H9 (cell line): ENCODE data around the gene OPRL1. TPM values are rescaled to one million over a fixed set of nuclear protein-coding genes. Genes with fewer than 3 reads are reported as not detected.

ENCODE experiments used
- DNase-seq: peaks from one replicate; pipeline ENCODE4 v3.0.0-alpha.2; 2017
- H2AFZ ChIP-seq: one replicate; pipeline ENCODE4 v1.6.1; 2013; ENCODE audit warnings: mild to moderate bottlenecking, low read length, control low read depth, moderate library complexity
- H2AK5ac ChIP-seq: 2 replicates; pipeline ENCODE4 v1.6.1; 2013; ENCODE audit warnings: low read length, control low read depth, mixed read lengths; ENCODE audit not compliant: insufficient read length
- H2BK120ac ChIP-seq: one replicate; pipeline ENCODE4 v1.6.1; 2013; ENCODE audit warnings: low read depth, mild to moderate bottlenecking, low read length, control low read depth, inconsistent platforms; ENCODE audit not compliant: poor library complexity, severe bottlenecking
- H2BK12ac ChIP-seq: 2 replicates; pipeline ENCODE4 v1.6.1; 2013; ENCODE audit warnings: low read length, control low read depth, mixed read lengths, low read depth; ENCODE audit not compliant: insufficient read length
- H2BK15ac ChIP-seq: 2 replicates; pipeline ENCODE4 v1.6.1; 2013; ENCODE audit warnings: low read depth, low read length, control low read depth
- H2BK20ac ChIP-seq: one replicate; pipeline ENCODE4 v1.6.1; 2013; ENCODE audit warnings: low read depth, mild to moderate bottlenecking, low read length, control low read depth, inconsistent platforms; ENCODE audit not compliant: poor library complexity, severe bottlenecking
- H2BK5ac ChIP-seq: 2 replicates; pipeline ENCODE4 v1.6.1; 2013; ENCODE audit warnings: low read length, control low read depth, mixed read lengths; ENCODE audit not compliant: insufficient read length
- H3K14ac ChIP-seq: 2 replicates; pipeline ENCODE4 v1.6.1; 2013; ENCODE audit warnings: low read length, control low read depth; ENCODE audit not compliant: insufficient read depth
- H3K18ac ChIP-seq: 2 replicates; pipeline ENCODE4 v1.6.1; 2013; ENCODE audit warnings: low read depth, mild to moderate bottlenecking, mixed read lengths, low read length, control low read depth; ENCODE audit not compliant: insufficient read length
- H3K23ac ChIP-seq: 2 replicates; pipeline ENCODE4 v1.6.1; 2013; ENCODE audit warnings: low read length, control low read depth, mixed read lengths, low read depth; ENCODE audit not compliant: insufficient read length
- H3K23me2 ChIP-seq: 2 replicates; pipeline ENCODE4 v1.6.1; 2013; ENCODE audit warnings: low read depth, mild to moderate bottlenecking, mixed read lengths, low read length, control low read depth; ENCODE audit not compliant: insufficient read length, poor library complexity, severe bottlenecking
- H3K27ac ChIP-seq: 2 replicates; pipeline ENCODE4 v1.5.1; 2013; ENCODE audit warnings: low read length, control low read depth, mixed read lengths, low read depth; ENCODE audit not compliant: insufficient read length
- H3K27me3 ChIP-seq: 2 replicates; pipeline ENCODE4 v1.6.1; 2013; ENCODE audit warnings: low read length, control low read depth, inconsistent platforms; ENCODE audit not compliant: insufficient read depth
- H3K4ac ChIP-seq: 2 replicates; pipeline ENCODE4 v1.6.1; 2013; ENCODE audit warnings: low read depth, mild to moderate bottlenecking, control low read depth, inconsistent platforms, low read length, moderate library complexity
- H3K4me1 ChIP-seq: 2 replicates; pipeline ENCODE4 v1.6.1; 2013; ENCODE audit warnings: low read length, control low read depth, inconsistent platforms; ENCODE audit not compliant: insufficient read depth
- H3K4me2 ChIP-seq: 2 replicates; pipeline ENCODE4 v1.6.1; 2013; ENCODE audit warnings: low read length, control low read depth, mixed read lengths; ENCODE audit not compliant: insufficient read length, insufficient read depth
- H3K56ac ChIP-seq: 2 replicates; pipeline ENCODE4 v1.6.1; 2013; ENCODE audit warnings: low read depth, mild to moderate bottlenecking, mixed read lengths, low read length, control low read depth; ENCODE audit not compliant: insufficient read length
- H3K79me1 ChIP-seq: 2 replicates; pipeline ENCODE4 v1.6.1; 2013; ENCODE audit warnings: low read depth, mild to moderate bottlenecking, moderate library complexity, low read length, control low read depth, inconsistent platforms; ENCODE audit not compliant: insufficient read depth, poor library complexity, severe bottlenecking
- H3K79me2 ChIP-seq: 2 replicates; pipeline ENCODE4 v1.6.1; 2013; ENCODE audit warnings: low read length, control low read depth, inconsistent platforms; ENCODE audit not compliant: insufficient read depth
- H3K9ac ChIP-seq: 2 replicates; pipeline ENCODE4 v1.6.1; 2013; ENCODE audit warnings: low read length, control low read depth, mixed read lengths; ENCODE audit not compliant: insufficient read length; ENCODE audit errors: extremely low read depth
- H3K9me3 ChIP-seq: one replicate; pipeline ENCODE4 v1.6.1; 2013; ENCODE audit warnings: low read depth, low read length, inconsistent platforms; ENCODE audit not compliant: control insufficient read depth
- H3T11ph ChIP-seq: one replicate; pipeline ENCODE4 v1.6.1; 2013; ENCODE audit warnings: mild to moderate bottlenecking, low read length, control low read depth, inconsistent platforms
- H4K20me1 ChIP-seq: one replicate; pipeline ENCODE4 v1.6.1; 2013; ENCODE audit not compliant: control insufficient read depth, insufficient read length, insufficient read depth
- H4K5ac ChIP-seq: 2 replicates; pipeline ENCODE4 v1.6.1; 2013; ENCODE audit warnings: low read depth, mild to moderate bottlenecking, mixed read lengths, low read length, control low read depth; ENCODE audit not compliant: insufficient read length
- H4K8ac ChIP-seq: replicated peaks from 2 replicates; pipeline ENCODE4 v1.6.1; 2013; ENCODE audit warnings: low read length, control low read depth, mixed read lengths, low read depth; ENCODE audit not compliant: insufficient read length
- H4K91ac ChIP-seq: 2 replicates; pipeline ENCODE4 v1.6.1; 2013; ENCODE audit warnings: low read depth, mild to moderate bottlenecking, moderate library complexity, mixed read lengths, low read length, control low read depth; ENCODE audit not compliant: insufficient read length
- H3K27ac Mint-ChIP-seq, 3 experiments: 2 replicates in 2 of 3; 3 replicates in 1 of 3; pipeline ENCODE4 v1.8.0; 2020 to 2021; ENCODE audit warnings: mixed read lengths in 3 of 3, mild to moderate bottlenecking in 1 of 3, moderate library complexity in 1 of 3
- H3K27me3 Mint-ChIP-seq: 2 replicates; pipeline ENCODE4 v1.8.0; 2021; ENCODE audit warnings: low read depth, mild to moderate bottlenecking, moderate library complexity, mixed read lengths
- H3K36me3 Mint-ChIP-seq, 3 experiments: 2 replicates in 2 of 3; 3 replicates in 1 of 3; pipeline ENCODE4 v1.8.0; 2020 to 2021; ENCODE audit warnings: low read depth in 3 of 3, mixed read lengths in 3 of 3; ENCODE audit not compliant: insufficient read depth in 1 of 3
- H3K4me1 Mint-ChIP-seq, 2 experiments: 2 replicates each; pipeline ENCODE4 v1.8.0; 2020; ENCODE audit warnings: mixed read lengths in 2 of 2
- H3K4me3 Mint-ChIP-seq, 2 experiments: 2 replicates in 1 of 2; 3 replicates in 1 of 2; pipeline ENCODE4 v1.8.0; 2020 to 2021; ENCODE audit warnings: mild to moderate bottlenecking in 2 of 2, mixed read lengths in 2 of 2, moderate library complexity in 1 of 2
- H3K9me3 Mint-ChIP-seq, 2 experiments: 2 replicates in 1 of 2; 3 replicates in 1 of 2; pipeline ENCODE4 v1.8.0; 2020; ENCODE audit warnings: mild to moderate bottlenecking in 2 of 2, mixed read lengths in 2 of 2, moderate library complexity in 1 of 2
- CTCF ChIP-seq: fragments of 200-600 bp; sonication (generic); conservative IDR thresholded peaks from 3 replicates; pipeline ENCODE4 v1.8.0; 2021; ENCODE audit warnings: antibody characterized with exemption, mild to moderate bottlenecking
- WGBS: extraction: QIAGEN DNeasy Blood & Tissue Kit; methylation state at CpG from one replicate; pipeline ENCODE4 v1.1.7; 2013; ENCODE audit warnings: missing lambda C conversion rate, low lambda C conversion rate, mixed read lengths; ENCODE audit not compliant: insufficient read length; ENCODE audit errors: extremely low coverage; 5-methylcytosine and 5-hydroxymethylcytosine counted together
- total RNA-seq: library from RNA; stranded (reverse); gene quantifications from 2 replicates; pipeline ENCODE4 v1.2.1, GENCODE V29; 2021

The OPRL1 gene
- total RNA-seq, 1 experiment from 2014 or later = 0.90 TPM

GRCh38 chr20:64129146-64129782 lies 49.4 kb downstream of the OPRL1 start:
- H3K14ac ChIP-seq = no peak overlapping the region
- DNase-seq = no peak
- H3K4me2 ChIP-seq = no peak overlapping the region
- H3K79me2 ChIP-seq = no peaks in the 10 kb centered on the region
- H3K27ac ChIP-seq = no peak overlapping the region
- H3K18ac ChIP-seq = no peak overlapping the region
- H2BK5ac ChIP-seq = no peak overlapping the region
- no peaks in the 10 kb centered on the region for H3K4me1 ChIP-seq
- H2BK20ac ChIP-seq = no peak overlapping the region
- no CpG with 5 or more reads among the region's 11 CpGs for WGBS
- no peak for TF ChIP-seq CTCF
- H2AFZ ChIP-seq = no peak overlapping the region
- no peak overlapping the region for H4K8ac ChIP-seq
- no peaks in the 10 kb centered on the region for H3K79me1 ChIP-seq
- H3K27ac Mint-ChIP-seq = no peak overlapping the region
- H3K9me3 Mint-ChIP-seq = peaks cover 10% of the 10 kb centered on the region in 2 experiments
- no peak overlapping the region for H2AK5ac ChIP-seq
- no peaks in the 10 kb centered on the region for H3K23me2 ChIP-seq
- H3K9me3 ChIP-seq = no peaks in the 10 kb centered on the region
- H2BK12ac ChIP-seq = no peak overlapping the region
- no peak overlapping the region for H4K91ac ChIP-seq
- H3T11ph ChIP-seq = no peak overlapping the region
- H4K20me1 ChIP-seq = no peaks in the 10 kb centered on the region
- H3K4me1 Mint-ChIP-seq = no peaks in the 10 kb centered on the region
- H2BK15ac ChIP-seq = no peak overlapping the region
- peaks cover 31% of the 10 kb centered on the region for H3K27me3 Mint-ChIP-seq
- H3K36me3 Mint-ChIP-seq = no peaks in the 10 kb centered on the region; a peak in 2 of 7 replicates
- no peak overlapping the region for H3K4me3 Mint-ChIP-seq
- no peaks in the 10 kb centered on the region for H3K27me3 ChIP-seq
- H3K56ac ChIP-seq = no peak overlapping the region
- no peak overlapping the region for H3K23ac ChIP-seq
- no peak overlapping the region for H2BK120ac ChIP-seq
- no peak overlapping the region for H3K4ac ChIP-seq
- H4K5ac ChIP-seq = no peak overlapping the region
- no peak overlapping the region for H3K9ac ChIP-seq
